Duodenal mucosa (tissue), 2 donors: ENCODE results near the gene BPIFA3.

Source experiments
- H3K27ac ChIP-seq: one replicate; pipeline ENCODE4 v1.7.0; 2013; ENCODE audit warnings: low read depth, low read length
- H3K27me3 ChIP-seq, 2 donors: one replicate each; pipeline ENCODE4 v1.7.0; 2013; ENCODE audit warnings: low read length in 2 of 2, control low read depth in 1 of 2; ENCODE audit not compliant: insufficient read depth in 2 of 2, control insufficient read depth in 1 of 2
- H3K36me3 ChIP-seq, 2 donors: one replicate each; pipeline ENCODE4 v1.7.0; 2013; ENCODE audit warnings: low read length in 2 of 2, control low read depth in 1 of 2; ENCODE audit not compliant: insufficient read depth in 2 of 2, control insufficient read depth in 1 of 2
- H3K4me1 ChIP-seq, 2 donors: one replicate each; pipeline ENCODE4 v1.7.0; 2013; ENCODE audit warnings: low read length in 2 of 2, control low read depth in 1 of 2; ENCODE audit not compliant: insufficient read depth in 2 of 2, control insufficient read depth in 1 of 2
- H3K4me3 ChIP-seq, 2 donors: one replicate each; pipeline ENCODE4 v1.7.0; 2013; ENCODE audit warnings: low read length in 2 of 2, low read depth in 1 of 2
- H3K9ac ChIP-seq, 2 donors: one replicate each; pipeline ENCODE4 v1.7.0; 2013; ENCODE audit warnings: low read length in 2 of 2, low read depth in 1 of 2
- H3K9me3 ChIP-seq, 2 donors: one replicate each; pipeline ENCODE4 v1.7.0; 2013; ENCODE audit warnings: low read length in 2 of 2, control low read depth in 1 of 2; ENCODE audit not compliant: control insufficient read depth in 1 of 2

BPIFA3 gene

DNA sequence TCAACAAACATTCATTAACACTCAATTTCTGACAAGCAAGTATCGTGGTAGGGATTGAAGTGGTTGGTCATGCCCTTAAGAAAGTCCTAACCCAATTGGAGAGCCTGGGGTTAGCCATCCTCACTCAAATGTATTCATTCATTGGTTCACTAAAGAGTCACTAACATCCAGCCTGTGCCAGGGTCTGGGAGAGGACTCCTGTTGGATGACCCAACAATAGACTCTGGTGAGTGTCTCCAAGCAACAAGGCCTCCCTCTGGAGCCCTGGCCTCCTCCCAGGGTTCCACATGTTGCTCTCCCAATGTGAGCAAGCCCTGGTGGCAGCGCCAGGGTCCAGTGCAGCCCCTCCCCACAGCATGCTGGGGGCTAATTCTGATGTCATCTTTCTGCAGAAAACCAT, at the start of gene BPIFA3:
TSS of gene BPIFA3 (plus strand) at position 301 of the 400 bp plus-strand sequence. CDS start 185 bp downstream, outside the sequence.
- Histone ChIP-seq H3K4me3 (no peak within 1 kb of the TSS), H3K36me3 (no peaks in the 10 kb centered on the region), H3K27me3 (no peaks in the 10 kb centered on the region), H3K27ac (no peak within 1 kb of the TSS), H3K9ac (no peak within 1 kb of the TSS), H3K4me1 (no peaks in the 10 kb centered on the region), H3K9me3 (no peaks in the 10 kb centered on the region)

DNA sequence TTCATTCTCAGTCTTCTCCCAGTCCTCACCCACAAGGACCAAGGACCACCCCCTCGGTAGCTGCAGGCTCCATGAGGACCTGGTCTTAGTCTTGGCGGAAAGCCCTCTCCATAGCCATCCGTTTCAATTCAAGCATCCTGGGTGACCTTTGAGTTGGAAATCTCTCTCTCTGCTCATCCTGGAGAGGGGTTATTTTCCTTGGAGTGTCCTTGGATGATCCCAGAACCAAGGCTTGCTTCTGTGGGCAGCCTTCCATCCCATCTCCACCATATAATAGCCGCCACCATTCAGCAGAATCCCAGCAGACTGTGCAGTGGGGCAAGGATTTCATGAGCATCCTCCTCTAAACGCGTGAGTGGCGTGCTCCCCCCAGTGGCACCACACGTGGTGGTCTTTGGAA, 49.3 kb upstream of the BPIFA3 start, which contains the start of gene BPIFA2:
TSS of gene BPIFA2 (plus strand) at position 301 of the 400 bp plus-strand sequence. CDS start 987 bp downstream, outside the sequence.
- peaks cover 7% of the 10 kb centered on the region in 2 donors for H3K9me3 ChIP-seq
- H3K27me3 ChIP-seq, result no peaks in the 10 kb centered on the region
- H3K36me3 ChIP-seq, result no peaks in the 10 kb centered on the region
- H3K4me3 ChIP-seq, result no peak within 1 kb of the TSS
- no peaks in the 10 kb centered on the region for H3K4me1 ChIP-seq
- no peak within 1 kb of the TSS for H3K9ac ChIP-seq
- no peak within 1 kb of the TSS for H3K27ac ChIP-seq

DNA sequence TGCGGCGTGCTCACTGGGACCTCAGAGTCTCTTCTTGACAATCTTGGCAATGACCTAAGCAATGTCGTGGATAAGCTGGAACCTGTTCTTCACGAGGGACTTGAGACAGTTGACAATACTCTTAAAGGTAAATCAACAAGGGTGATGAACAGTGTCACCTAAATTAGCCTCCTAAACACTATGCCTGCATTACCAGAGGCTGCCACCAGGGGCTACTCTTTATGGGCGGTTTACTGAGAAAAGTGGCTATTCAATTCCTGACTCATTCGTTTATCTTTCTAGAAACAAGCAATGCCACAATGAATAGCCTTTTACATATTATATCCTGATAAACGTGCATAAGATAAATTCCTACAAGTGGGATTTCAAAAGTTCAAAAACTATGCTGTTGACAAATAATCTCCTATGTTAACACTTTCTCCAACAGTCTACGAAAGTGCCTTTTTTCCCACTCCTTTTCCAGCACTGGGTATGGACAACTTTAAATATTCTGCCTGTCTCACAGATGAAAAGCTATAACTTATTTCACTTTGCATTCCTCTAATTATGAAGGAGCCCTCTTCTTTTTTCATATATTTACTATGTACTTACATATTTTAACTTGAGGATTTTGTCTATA, 47.9 kb upstream of the BPIFA3 start:
- Histone ChIP-seq H3K9me3 (peaks cover 7% of the 10 kb centered on the region in 2 donors), H3K9ac (no peak overlapping the region), H3K27ac (no peak overlapping the region), H3K36me3 (no peaks in the 10 kb centered on the region), H3K4me1 (no peaks in the 10 kb centered on the region), H3K27me3 (no peaks in the 10 kb centered on the region), H3K4me3 (no peak overlapping the region)

DNA sequence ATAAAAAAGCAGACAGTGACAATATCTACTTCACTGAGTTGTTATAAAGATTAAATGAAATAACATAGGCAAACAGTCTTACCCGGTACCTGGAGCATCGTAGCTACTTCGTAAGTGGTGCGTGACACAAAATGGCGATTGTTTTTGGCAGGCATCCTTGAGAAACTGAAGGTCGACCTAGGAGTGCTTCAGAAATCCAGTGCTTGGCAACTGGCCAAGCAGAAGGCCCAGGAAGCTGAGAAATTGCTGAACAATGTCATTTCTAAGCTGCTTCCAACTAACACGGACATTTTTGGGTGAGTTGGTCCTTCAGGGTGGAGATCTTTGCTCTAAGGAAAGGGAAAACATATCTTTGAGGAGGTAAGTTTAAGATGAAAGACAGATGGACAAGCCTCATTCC, 44.4 kb upstream of the BPIFA3 start:
- no peak overlapping the region for H3K27ac ChIP-seq
- H3K9me3 ChIP-seq, result peaks cover 7% of the 10 kb centered on the region in 2 donors
- no peaks in the 10 kb centered on the region for H3K4me1 ChIP-seq
- no peaks in the 10 kb centered on the region for H3K36me3 ChIP-seq
- H3K27me3 ChIP-seq, result no peaks in the 10 kb centered on the region
- H3K9ac ChIP-seq, result no peak overlapping the region
- H3K4me3 ChIP-seq, result no peak overlapping the region

DNA sequence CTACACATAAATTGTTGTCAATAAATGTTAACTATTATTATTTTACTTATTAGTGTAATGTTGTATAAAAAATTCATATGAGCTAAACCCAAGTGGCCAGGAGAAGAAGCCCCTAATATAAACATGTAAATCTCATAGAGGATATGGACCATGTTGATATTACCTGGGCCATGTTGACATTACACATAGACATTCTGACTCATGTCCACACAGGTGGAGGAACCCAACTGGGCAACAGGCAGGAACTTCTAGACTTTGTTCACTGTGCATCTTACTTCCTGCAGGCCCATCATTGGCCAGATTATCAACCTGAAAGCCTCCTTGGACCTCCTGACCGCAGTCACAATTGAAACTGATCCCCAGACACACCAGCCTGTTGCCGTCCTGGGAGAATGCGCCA, 42.0 kb upstream of the BPIFA3 start:
- Histone ChIP-seq H3K4me3 (no peak overlapping the region), H3K9me3 (no peaks in the 10 kb centered on the region), H3K4me1 (no peaks in the 10 kb centered on the region), H3K36me3 (no peaks in the 10 kb centered on the region), H3K27ac (no peak overlapping the region), H3K27me3 (no peaks in the 10 kb centered on the region), H3K9ac (no peak overlapping the region)

DNA sequence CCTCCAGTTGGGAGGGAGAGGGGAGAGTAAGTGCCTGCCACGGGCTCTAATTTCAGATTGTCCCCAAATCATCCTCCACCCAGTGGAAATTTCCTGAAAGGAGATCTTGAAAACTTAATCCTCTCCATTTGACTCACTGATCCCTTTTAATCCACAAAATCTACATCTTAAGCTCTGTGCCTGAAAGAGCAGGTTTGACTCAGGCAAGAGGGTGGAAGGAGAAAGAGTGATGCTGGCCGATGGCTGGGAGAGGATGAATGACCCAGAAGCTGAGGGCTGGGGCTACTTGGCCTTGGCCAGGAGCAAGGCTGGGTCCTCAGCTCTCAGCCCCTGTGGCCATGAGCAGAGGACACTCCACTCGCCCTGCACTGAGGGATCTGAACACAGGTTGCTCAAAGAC, 41.1 kb upstream of the BPIFA3 start:
- Histone ChIP-seq H3K27me3 (no peaks in the 10 kb centered on the region), H3K27ac (no peak overlapping the region), H3K4me1 (no peaks in the 10 kb centered on the region), H3K9me3 (no peaks in the 10 kb centered on the region), H3K4me3 (no peak overlapping the region), H3K9ac (no peak overlapping the region), H3K36me3 (no peaks in the 10 kb centered on the region)

DNA sequence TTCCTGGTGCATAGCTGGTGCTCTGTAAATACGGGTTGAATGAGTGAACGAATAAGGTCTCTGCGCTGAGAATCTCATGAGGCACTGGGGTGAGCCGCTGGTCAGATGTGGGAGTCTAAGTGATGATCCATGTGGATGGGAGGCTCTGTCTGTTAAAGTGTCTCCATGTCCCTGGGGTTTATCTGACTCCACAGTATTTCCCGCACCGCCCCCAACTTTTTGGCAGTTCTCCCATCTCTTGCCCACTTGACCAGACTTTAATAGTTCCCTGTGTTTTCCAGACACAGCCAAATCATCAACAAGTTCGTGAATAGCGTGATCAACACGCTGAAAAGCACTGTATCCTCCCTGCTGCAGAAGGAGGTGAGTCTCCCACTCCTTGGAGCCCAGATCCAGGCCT, 39.3 kb upstream of the BPIFA3 start:
- Histone ChIP-seq H3K4me3 (no peak overlapping the region), H3K27ac (no peak overlapping the region), H3K9ac (no peak overlapping the region), H3K27me3 (no peaks in the 10 kb centered on the region), H3K9me3 (no peaks in the 10 kb centered on the region), H3K36me3 (no peaks in the 10 kb centered on the region), H3K4me1 (no peaks in the 10 kb centered on the region)

DNA sequence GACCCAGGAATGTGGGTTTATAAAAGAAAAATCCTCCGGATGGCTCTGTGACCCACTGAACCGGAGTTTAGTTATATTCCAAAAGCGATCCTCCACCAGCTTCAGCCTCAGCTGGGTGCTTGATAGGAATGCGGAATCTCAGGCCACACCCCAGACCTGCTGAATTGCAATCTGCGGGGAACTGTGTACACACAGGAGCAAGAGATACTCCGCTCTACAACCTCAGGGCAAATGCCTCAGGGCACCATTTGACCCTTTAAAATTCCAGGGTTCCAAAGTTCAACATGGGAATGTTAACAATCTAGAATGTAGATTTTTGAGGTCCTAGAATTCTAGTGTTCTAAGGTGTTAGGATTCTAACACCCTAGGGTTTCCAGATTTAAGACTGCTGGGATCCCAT, 38.4 kb upstream of the BPIFA3 start:
- H3K27ac ChIP-seq, result no peak overlapping the region
- H3K9me3 ChIP-seq, result peaks cover 0 to 2% of the 10 kb centered on the region in 2 donors
- H3K27me3 ChIP-seq, result no peaks in the 10 kb centered on the region
- no peak overlapping the region for H3K9ac ChIP-seq
- H3K36me3 ChIP-seq, result no peaks in the 10 kb centered on the region
- H3K4me1 ChIP-seq, result no peaks in the 10 kb centered on the region
- no peak overlapping the region for H3K4me3 ChIP-seq

DNA sequence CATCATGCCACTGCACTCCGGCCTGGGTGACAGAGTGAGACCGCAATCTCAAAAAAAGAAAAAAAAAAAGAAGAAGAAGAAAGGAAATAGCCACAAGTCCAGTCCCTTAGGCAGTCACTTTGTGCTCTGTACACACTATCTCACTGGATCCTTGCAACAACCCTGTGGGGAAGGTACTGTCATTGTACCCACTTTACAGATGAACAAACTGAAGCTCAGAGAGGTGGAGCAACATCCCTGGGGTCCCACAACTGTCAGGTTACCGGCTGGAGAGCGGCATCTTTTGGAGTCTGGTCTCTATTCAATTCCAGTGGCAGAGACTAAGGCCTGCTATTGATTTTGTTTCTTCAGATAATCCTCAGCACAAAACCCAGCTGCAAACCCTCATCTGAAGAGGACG, 37.0 kb upstream of the BPIFA3 start:
- Histone ChIP-seq H3K4me3 (no peak overlapping the region), H3K9ac (no peak overlapping the region), H3K27me3 (no peaks in the 10 kb centered on the region), H3K27ac (no peak overlapping the region), H3K4me1 (no peaks in the 10 kb centered on the region), H3K9me3 (peaks cover 0 to 2% of the 10 kb centered on the region in 2 donors), H3K36me3 (no peaks in the 10 kb centered on the region)

DNA sequence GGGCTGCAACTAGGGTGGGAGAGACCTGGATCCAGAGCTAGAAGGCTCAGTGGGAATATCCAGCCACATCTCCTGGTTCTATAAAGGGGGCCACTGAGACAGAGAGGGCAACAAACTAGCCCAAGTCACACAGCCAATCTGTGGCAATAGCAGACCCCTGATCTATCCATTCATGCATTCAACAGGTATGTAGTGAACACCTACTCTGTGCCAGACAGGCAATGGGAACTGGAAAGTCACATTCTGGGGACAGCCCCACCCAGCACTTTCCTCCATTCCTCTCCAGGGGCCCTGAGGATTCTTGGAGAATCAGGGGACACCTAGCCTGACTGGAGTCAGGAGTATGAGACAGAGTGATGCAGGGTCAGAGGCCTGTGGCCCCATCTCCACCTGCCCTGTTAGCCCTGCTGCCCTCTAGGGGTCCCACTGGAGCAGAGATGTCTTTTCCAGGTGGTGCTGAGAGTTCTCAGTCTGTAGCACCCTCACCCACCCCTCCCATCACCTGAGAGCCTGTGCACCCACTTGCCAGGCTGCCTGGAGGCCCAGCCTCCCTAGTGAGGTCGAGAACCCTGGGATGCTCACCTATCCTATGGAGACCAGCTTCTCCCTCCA, 35.6 kb upstream of the BPIFA3 start:
- Histone ChIP-seq H3K27me3 (no peaks in the 10 kb centered on the region), H3K36me3 (no peaks in the 10 kb centered on the region), H3K27ac (no peak overlapping the region), H3K9me3 (peaks cover 0 to 2% of the 10 kb centered on the region in 2 donors), H3K9ac (no peak overlapping the region), H3K4me1 (no peaks in the 10 kb centered on the region), H3K4me3 (no peak overlapping the region)
